Kidney (tissue), 14 donors: ENCODE measurements around the gene DLX6. TPM values are rescaled to one million over a fixed set of nuclear protein-coding genes. Genes with fewer than 3 reads are reported as not detected.

Experiments
- DNase-seq, 5 donors: peaks; one replicate each; pipeline ENCODE4 v3.0.0-alpha.2; 2013 to 2020
- FAIRE-seq: peaks from 2 replicates; lab custom pipeline; 2012; peaks lifted over from hg19 to GRCh38; lab: Jason Lieb, UNC
- H3K27ac ChIP-seq, 2 donors: one replicate each; pipeline ENCODE4 v1.7.0; 2013; ENCODE audit warnings: low read depth in 2 of 2, low read length in 2 of 2, inconsistent platforms in 1 of 2
- H3K27me3 ChIP-seq: one replicate; pipeline ENCODE4 v1.7.1; 2013; ENCODE audit warnings: low read length, inconsistent platforms; ENCODE audit not compliant: control insufficient read depth, insufficient read depth
- H3K36me3 ChIP-seq, 3 donors: one replicate each; pipeline versions ENCODE4 v1.7.0 to v1.7.1; 2013; ENCODE audit warnings: low read length in 3 of 3, control low read depth in 1 of 3, inconsistent platforms in 1 of 3; ENCODE audit not compliant: insufficient read depth in 3 of 3, control insufficient read depth in 2 of 3
- H3K4me1 ChIP-seq, 3 donors: one replicate each; pipeline versions ENCODE4 v1.7.0 to v1.7.1; 2013; ENCODE audit warnings: low read length in 3 of 3, inconsistent platforms in 1 of 3, low read depth in 1 of 3; ENCODE audit not compliant: control insufficient read depth in 2 of 3, insufficient read depth in 2 of 3
- H3K4me3 ChIP-seq, 3 donors: one replicate each; pipeline versions ENCODE4 v1.7.0 to v1.8.1; 2013; ENCODE audit warnings: low read length in 3 of 3, control low read depth in 1 of 3, inconsistent platforms in 1 of 3
- H3K9ac ChIP-seq, 3 donors: one replicate each; pipeline versions ENCODE4 v1.7.0 to v1.7.1; 2013; ENCODE audit warnings: low read length in 3 of 3, control low read depth in 1 of 3, inconsistent platforms in 1 of 3
- H3K9me3 ChIP-seq, 3 donors: one replicate each; pipeline versions ENCODE4 v1.7.0 to v1.7.1; 2013; ENCODE audit warnings: low read length in 3 of 3, control low read depth in 1 of 3, inconsistent platforms in 1 of 3; ENCODE audit not compliant: control insufficient read depth in 2 of 3, insufficient read depth in 1 of 3
- CTCF ChIP-seq: IDR thresholded peaks from 3 replicates; pipeline ENCODE4 v1.5.1; 2012; ENCODE audit warnings: mild to moderate bottlenecking, moderate library complexity, borderline replicate concordance; ENCODE audit not compliant: insufficient read depth; ENCODE audit errors: extremely low read depth
- intact Hi-C: fragments of 100-400 bp; cut with DNase I; formaldehyde crosslinking; loops from one replicate; pipeline ENCODE4 v1.11.1; 2022
- polyA plus RNA-seq: library from polyadenylated mRNA; stranded (reverse); fragments of 350-450 nt; fragmentation: Illumina TruSeq; extraction: RNeasy Lipid Tissue Mini Kit (QIAGEN cat#74804); gene quantifications from one replicate; pipeline ENCODE4 v1.2.3, GENCODE V29; 2014; ENCODE audit warnings: low read depth, low replicate concordance; ENCODE audit not compliant: insufficient read depth
- total RNA-seq: library from RNA; stranded (reverse); fragmentation: NEBNext Ultra II Directional; extraction: Animal tissue kit (Norgen Biotek cat#: 25700); gene quantifications from one replicate; pipeline ENCODE4 v1.2.1, GENCODE V29; 2021
- donor health status: control.
- donor health status: control.
- donor health status: control.
- donor health status: control.
- donor health status: control.
- donor health status: DM: yes; HTN: yes; CAD: no.
- donor health status: Normal renal cell carcinoma (clear cell type).

DLX6 gene
- total and polyA plus RNA-seq, 2 donors from 2014 or later, result 0.13 TPM; not detected in 1

GRCh38 chr7:97015279-97015678, 9.9 kb downstream of the DLX6 start:
- DNase-seq (peak in 2 of 5 donors; percentile 0 to 20), FAIRE-seq (no peak)
- Histone ChIP-seq H3K4me3 (no peak overlapping the region), H3K4me1 (peaks cover 0 to 3% (median 0%) of the 10 kb centered on the region in 3 donors), H3K9ac (no peak overlapping the region), H3K27ac (no peak overlapping the region), H3K36me3 (no peaks in the 10 kb centered on the region), H3K9me3 (no peaks in the 10 kb centered on the region), H3K27me3 (peaks cover 92% of the 10 kb centered on the region)
- no peak for TF ChIP-seq CTCF
- intact Hi-C loops, result no loop called here

- Histone ChIP-seq H3K9ac (no peak overlapping the region), H3K9me3 (no peaks in the 10 kb centered on the region), H3K4me1 (peaks cover 0 to 3% (median 0%) of the 10 kb centered on the region in 3 donors), H3K4me3 (no peak overlapping the region), H3K27me3 (peaks cover 91% of the 10 kb centered on the region), H3K27ac (no peak overlapping the region), H3K36me3 (no peaks in the 10 kb centered on the region)
- no peak for TF ChIP-seq CTCF
- FAIRE-seq (no peak), DNase-seq (peak in 1 of 5 donors; percentile 10)
- intact Hi-C loops, result no loop called here
These were observed 10.5 kb downstream of the DLX6 start for GRCh38 chr7:97015756-97016380.

GRCh38 chr7:97016381-97017191, 11.2 kb downstream of the DLX6 start:
- peaks cover 87% of the 10 kb centered on the region for H3K27me3 ChIP-seq
- no peak overlapping the region for H3K4me3 ChIP-seq
- FAIRE-seq (no peak), DNase-seq (peak in 2 of 5 donors; percentile 43 to 49)
- no peak overlapping the region for H3K27ac ChIP-seq
- H3K9me3 ChIP-seq, result no peaks in the 10 kb centered on the region
- intact Hi-C loops, result no loop called here
- peaks cover 0 to 3% (median 0%) of the 10 kb centered on the region in 3 donors for H3K4me1 ChIP-seq
- no peak overlapping the region for H3K9ac ChIP-seq
- no peak for TF ChIP-seq CTCF
- no peaks in the 10 kb centered on the region for H3K36me3 ChIP-seq
